GM12865 (cell line): ENCODE data around the gene SLC38A10.

Source experiments
- DNase-seq: peaks from one replicate; pipeline ENCODE4 v3.0.0; 2010; ENCODE audit warnings: low read depth
- H3K4me3 ChIP-seq: 2 replicates; pipeline ENCODE4 v1.5.1; 2011; ENCODE audit warnings: mild to moderate bottlenecking, low read depth, low read length, control low read depth
- TF ChIP-seq, protein P1 (sequence below): IDR thresholded peaks from 2 replicates; pipeline ENCODE4 v1.5.1; 2011; ENCODE audit warnings: low read length, control low read depth, low read depth, inconsistent platforms; ENCODE audit not compliant: insufficient read depth; ENCODE audit errors: missing control alignments

SLC38A10 gene

GRCh38 chr17:81203136-81203535, 92.0 kb downstream of the SLC38A10 start:
- TF ChIP-seq, protein P1, sequence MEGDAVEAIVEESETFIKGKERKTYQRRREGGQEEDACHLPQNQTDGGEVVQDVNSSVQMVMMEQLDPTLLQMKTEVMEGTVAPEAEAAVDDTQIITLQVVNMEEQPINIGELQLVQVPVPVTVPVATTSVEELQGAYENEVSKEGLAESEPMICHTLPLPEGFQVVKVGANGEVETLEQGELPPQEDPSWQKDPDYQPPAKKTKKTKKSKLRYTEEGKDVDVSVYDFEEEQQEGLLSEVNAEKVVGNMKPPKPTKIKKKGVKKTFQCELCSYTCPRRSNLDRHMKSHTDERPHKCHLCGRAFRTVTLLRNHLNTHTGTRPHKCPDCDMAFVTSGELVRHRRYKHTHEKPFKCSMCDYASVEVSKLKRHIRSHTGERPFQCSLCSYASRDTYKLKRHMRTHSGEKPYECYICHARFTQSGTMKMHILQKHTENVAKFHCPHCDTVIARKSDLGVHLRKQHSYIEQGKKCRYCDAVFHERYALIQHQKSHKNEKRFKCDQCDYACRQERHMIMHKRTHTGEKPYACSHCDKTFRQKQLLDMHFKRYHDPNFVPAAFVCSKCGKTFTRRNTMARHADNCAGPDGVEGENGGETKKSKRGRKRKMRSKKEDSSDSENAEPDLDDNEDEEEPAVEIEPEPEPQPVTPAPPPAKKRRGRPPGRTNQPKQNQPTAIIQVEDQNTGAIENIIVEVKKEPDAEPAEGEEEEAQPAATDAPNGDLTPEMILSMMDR, result no peak
- no peak overlapping the region for H3K4me3 ChIP-seq
- DNase-seq, result no peak

DNA sequence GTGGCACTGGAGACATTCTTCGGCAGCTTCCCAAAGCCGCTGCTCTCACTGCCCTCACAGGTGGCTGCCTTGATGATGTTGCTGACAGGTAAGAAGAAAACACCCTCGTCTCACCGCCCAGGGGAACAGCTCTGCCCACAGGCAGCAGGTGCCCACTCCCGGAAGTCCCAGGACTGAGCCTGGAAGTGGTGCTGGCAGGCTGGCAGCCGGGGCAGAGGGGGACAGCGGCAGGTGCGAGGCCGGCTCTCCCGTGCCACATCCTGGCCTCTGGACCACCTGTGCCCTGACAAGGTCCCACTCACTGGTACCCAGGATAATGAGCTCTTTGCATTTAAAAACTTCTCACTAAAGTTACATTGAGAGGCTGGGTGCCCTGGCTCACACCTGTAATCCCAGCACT, 92.8 kb downstream of the SLC38A10 start:
- TF ChIP-seq, protein P1, result no peak

DNA sequence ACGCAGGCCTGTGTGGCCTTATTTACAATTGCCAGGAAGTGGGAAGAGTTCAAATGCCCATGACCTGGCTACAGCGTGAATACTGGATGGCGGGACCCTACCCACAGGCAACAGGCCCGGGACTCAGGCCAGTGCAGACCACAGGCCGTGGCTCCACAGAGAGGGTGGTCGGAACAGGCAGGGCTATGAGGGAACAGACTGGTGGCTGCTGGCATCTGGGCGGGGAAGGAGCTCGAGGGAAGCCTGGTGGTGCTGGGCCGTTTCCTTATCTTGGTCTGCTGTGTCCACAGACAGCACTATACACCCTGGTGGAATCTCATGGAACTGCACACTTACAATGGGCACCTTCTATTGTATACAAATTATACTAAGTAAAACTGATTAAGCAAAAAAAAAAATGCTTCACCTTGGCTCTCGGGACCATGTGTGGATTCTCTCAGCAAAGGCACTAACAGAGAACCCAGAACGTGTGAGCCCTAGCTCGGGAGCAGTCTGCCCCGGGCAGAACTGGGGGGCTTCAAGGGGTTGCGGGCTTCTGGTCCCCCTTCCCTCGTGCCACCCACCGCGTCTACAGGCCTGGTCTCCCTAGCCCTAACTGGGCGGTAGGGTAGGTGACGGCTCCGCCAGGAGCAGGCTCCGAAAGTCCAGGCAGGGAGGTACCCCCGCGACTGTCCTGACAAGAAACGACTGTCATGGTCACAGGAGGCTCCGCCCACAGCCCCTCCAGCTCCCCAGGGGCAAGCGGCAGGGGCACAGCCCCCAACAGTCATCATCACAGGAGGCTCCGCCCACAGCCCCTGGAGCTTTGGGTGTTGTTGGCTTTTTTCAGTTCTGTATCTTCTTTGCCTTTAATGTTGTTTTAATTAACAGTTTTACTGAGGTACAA, 94.2 kb downstream of the SLC38A10 start:
- TF ChIP-seq, protein P1, result peak; percentile 51
- no peak overlapping the region for H3K4me3 ChIP-seq
- peak; percentile 64 for DNase-seq

More for the DNA sequence above, 92.8 kb downstream of the SLC38A10 start:
- no peak overlapping the region for H3K4me3 ChIP-seq
- no peak for DNase-seq

DNA sequence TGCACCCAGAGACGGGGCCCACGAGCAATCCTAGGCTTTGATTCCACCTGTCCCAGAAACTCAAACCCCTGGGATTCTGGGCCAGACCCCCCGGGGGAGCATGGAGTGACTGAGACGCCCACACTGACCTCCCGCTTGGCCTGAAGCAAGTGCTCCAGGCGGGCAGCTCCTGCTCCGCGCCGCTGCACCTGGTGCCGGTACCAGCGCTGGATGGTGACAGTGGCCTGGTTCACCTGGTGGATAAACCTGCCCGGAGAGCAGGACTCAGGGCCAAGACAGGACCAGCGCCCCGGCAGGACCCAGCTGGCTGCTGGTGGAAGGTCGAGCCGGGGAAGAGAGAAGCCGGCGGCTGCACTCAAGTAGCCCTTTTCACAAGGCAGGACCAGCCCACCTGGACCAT, 94.9 kb downstream of the SLC38A10 start:
- DNase-seq, result no peak
- no peak overlapping the region for H3K4me3 ChIP-seq
- TF ChIP-seq, protein P1, result no peak

GRCh38 chr17:81199482-81199830, 95.7 kb downstream of the SLC38A10 start:
- TF ChIP-seq, protein P1, result no peak
- DNase-seq, result no peak
- no peak overlapping the region for H3K4me3 ChIP-seq

- no peak overlapping the region for H3K4me3 ChIP-seq
- DNase-seq, result no peak
- TF ChIP-seq, protein P1, result no peak
Observed at GRCh38 chr17:81198826-81199481, 96.2 kb downstream of the SLC38A10 start.
